Skin epidermis (tissue), 12 donors: Measurements from ENCODE around the gene ABCC9.
"Not testable (repeated sequence)": the region's sequence is repeated elsewhere in the genome, so short reads cannot be mapped to it uniquely, and the experiment has no call there.

Experiments used
- H3K27ac ChIP-seq, 21 experiments: fragments of 200-600 bp; sonication (generic) in 11 of 21; one replicate each; pipeline ENCODE4 v1.5.0; 2020; ENCODE audit warnings: mild to moderate bottlenecking in 3 of 21, inconsistent platforms in 2 of 21, moderate library complexity in 2 of 21
- H3K4me3 ChIP-seq, 7 experiments: fragments of 200-600 bp; sonication (generic) in 2 of 7; one replicate each; pipeline ENCODE4 v1.5.0; 2020; ENCODE audit warnings: inconsistent platforms in 2 of 7, mild to moderate bottlenecking in 2 of 7, moderate library complexity in 1 of 7

Gene ABCC9

GRCh38 chr12:21788089-21788983 lies 152.9 kb downstream of the ABCC9 start:
- no peak overlapping the region for H3K4me3 ChIP-seq
- no peak overlapping the region for H3K27ac ChIP-seq

DNA sequence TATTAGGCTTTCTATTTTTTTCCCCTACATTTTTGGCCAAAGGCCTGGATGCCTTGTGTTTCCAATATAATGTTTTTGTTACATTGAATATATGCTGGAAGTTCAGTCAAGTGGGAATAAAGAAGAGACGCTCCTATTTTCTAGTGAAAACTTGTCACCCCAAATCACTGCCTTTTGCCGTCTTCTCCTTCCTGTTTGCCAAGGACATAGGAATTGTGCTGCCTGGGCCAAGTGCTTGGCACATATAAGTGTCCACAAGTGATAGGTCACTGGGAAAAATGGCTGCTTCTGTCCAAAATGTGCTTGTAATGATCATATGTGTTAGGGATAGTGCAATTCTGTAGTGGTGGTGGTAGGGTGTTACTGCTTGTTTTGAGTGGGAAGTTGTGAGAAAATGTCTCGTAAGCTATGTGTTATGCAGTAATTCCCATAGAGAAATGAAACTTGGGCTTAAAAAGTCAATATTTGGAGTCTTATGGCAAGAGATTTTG lies 155.1 kb downstream of the ABCC9 start:
- H3K27ac ChIP-seq = no peak overlapping the region
- H3K4me3 ChIP-seq = no peak overlapping the region

GRCh38 chr12:21782723-21783122 lies 158.5 kb downstream of the ABCC9 start:
- not testable (repeated sequence) for H3K4me3 ChIP-seq, H3K27ac ChIP-seq

GRCh38 chr12:21780786-21781185 lies 160.4 kb downstream of the ABCC9 start:
- H3K27ac ChIP-seq = no peak overlapping the region

GRCh38 chr12:21776175-21776574 lies 165.1 kb downstream of the ABCC9 start:
- Histone ChIP-seq H3K27ac (peak overlapping the region in 1 of 21 experiments; percentile 74), H3K4me3 (no peak overlapping the region)

More at GRCh38 chr12:21780786-21781185, 160.4 kb downstream of the ABCC9 start:
- no peak overlapping the region for H3K4me3 ChIP-seq

GRCh38 chr12:21775133-21775820 lies 165.9 kb downstream of the ABCC9 start:
- Histone ChIP-seq H3K27ac (peak overlapping the region in 7 of 21 experiments; percentile 16 to 74 (median 58)), H3K4me3 (peak overlapping the region in 5 of 7 experiments; percentile 24 to 46 (median 33))

- H3K27ac ChIP-seq = peak within 1 kb of the TSS in 13 of 21 experiments; percentile 5 to 74 (median 58)
Observed at GRCh38 chr12:21774358-21775132, 166.7 kb downstream of the ABCC9 start, which contains the start of gene KCNJ8. Gene KCNJ8 (minus strand): TSS chr12:21774706. CDS start chr12:21773616, 1,090 bp downstream.

DNA sequence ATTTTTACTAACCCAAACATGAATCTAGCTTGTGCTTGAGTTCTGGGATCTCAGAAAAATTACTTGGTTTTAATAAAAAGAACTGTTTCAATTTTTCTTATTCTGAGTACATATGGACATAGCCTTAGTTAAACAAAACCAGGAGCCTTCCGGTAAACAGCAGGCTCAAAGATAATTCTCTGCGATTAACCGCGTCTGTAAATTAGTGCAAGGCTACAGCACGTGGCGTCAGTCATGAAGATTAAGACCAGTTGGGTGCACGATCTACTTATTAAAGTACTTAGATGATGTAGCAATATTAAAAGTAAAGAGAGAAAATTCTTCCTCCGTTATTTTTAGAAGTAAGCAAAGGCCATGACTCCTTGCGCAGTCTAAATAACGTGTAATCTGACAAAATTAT lies 167.4 kb downstream of the ABCC9 start:
- peak overlapping the region in 6 of 7 experiments; percentile 4 to 46 (median 26) for H3K4me3 ChIP-seq
- H3K27ac ChIP-seq = peak overlapping the region in 10 of 21 experiments; percentile 5 to 74 (median 41)

More at GRCh38 chr12:21774358-21775132, 166.7 kb downstream of the ABCC9 start, which contains the start of gene KCNJ8:
- H3K4me3 ChIP-seq = peak within 1 kb of the TSS; percentile 20 to 46 (median 32)

DNA sequence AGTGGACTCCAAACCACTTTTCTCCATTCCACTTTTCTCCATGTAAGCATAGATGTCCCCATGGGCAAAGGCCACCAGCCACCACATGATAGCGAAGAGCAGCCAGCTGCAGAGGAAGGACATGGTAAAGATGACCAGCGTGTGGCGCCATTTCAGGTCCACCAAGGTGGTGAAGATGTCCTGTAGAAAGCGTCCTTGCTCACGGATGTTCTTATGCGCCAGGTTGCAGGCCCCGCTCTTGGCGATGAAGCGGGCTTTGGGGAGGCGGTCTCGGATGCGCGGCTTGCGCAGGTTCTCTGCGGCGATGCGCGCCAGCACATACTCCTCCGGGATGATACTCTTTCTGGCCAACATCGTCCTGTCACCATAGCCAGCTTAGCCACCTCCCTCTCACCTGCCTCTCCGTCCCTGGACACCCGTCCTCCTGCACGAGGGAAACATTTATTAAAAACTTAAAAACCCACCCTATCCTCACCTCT lies 167.9 kb downstream of the ABCC9 start:
- peak overlapping the region in 6 of 7 experiments; percentile 4 to 41 (median 18) for H3K4me3 ChIP-seq
- peak overlapping the region in 8 of 21 experiments; percentile 5 to 74 (median 36) for H3K27ac ChIP-seq

GRCh38 chr12:21771311-21771710 lies 169.9 kb downstream of the ABCC9 start:
- Histone ChIP-seq H3K27ac (no peak overlapping the region), H3K4me3 (no peak overlapping the region)

GRCh38 chr12:21769307-21769706 lies 171.9 kb downstream of the ABCC9 start:
- Histone ChIP-seq H3K4me3 (no peak overlapping the region), H3K27ac (no peak overlapping the region)

GRCh38 chr12:21766403-21766802 lies 174.8 kb downstream of the ABCC9 start:
- no peak overlapping the region for H3K4me3 ChIP-seq
- no peak overlapping the region for H3K27ac ChIP-seq

DNA sequence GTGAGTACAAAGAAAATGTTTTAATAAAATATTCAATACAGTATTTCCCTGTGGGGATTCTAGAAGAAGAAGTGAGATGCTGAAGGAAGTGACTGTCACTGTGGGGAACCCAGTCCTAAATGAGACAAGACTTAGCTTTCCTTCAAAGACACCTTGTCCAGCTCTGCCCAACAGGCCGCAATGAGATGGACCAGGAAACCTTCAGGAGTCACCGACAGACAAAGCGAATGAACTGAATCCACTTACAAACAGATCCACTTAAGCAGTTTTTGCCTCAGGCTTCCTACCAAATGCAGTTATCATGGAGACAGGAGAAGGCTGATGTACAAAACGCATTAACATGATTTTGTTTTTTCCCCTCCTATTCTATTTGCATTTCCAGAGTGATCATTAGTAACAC lies 176.3 kb downstream of the ABCC9 start:
- no peak overlapping the region for H3K27ac ChIP-seq

DNA sequence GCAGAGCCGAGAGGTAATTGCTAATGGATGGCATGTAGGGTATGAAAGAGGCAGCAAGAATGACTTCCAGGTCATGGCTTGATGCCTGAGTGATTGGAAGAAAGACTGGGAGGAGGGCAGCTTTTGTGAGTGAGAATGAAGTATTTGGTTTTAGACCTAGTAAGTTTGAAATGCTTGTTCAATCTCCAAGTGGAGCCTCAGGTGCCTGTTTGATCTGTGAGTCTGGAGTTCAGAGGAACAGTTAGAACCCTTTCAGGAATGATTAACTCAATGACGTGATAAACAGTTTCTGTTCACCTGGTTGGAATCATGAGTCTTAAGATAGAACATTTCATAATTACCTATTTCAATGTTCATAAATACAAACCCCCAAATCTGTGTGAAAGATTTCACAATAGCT lies 177.2 kb downstream of the ABCC9 start:
- no peak overlapping the region for H3K4me3 ChIP-seq
- H3K27ac ChIP-seq = no peak overlapping the region

More for the DNA sequence above, 176.3 kb downstream of the ABCC9 start:
- no peak overlapping the region for H3K4me3 ChIP-seq

- H3K27ac ChIP-seq = no peak overlapping the region
- no peak overlapping the region for H3K4me3 ChIP-seq
Observed at GRCh38 chr12:21763531-21763930, 177.7 kb downstream of the ABCC9 start.

- H3K4me3 ChIP-seq = no peak overlapping the region
- H3K27ac ChIP-seq = no peak overlapping the region
Observed at GRCh38 chr12:21759737-21760136, 181.5 kb downstream of the ABCC9 start.

GRCh38 chr12:21757735-21758134 lies 183.5 kb downstream of the ABCC9 start:
- Histone ChIP-seq H3K4me3 (no peak overlapping the region), H3K27ac (no peak overlapping the region)

- Histone ChIP-seq H3K4me3 (no peak overlapping the region), H3K27ac (no peak overlapping the region)
Observed at GRCh38 chr12:21756699-21757098, 184.5 kb downstream of the ABCC9 start.

GRCh38 chr12:21751517-21751916 lies 189.7 kb downstream of the ABCC9 start:
- H3K27ac ChIP-seq = no peak overlapping the region
- no peak overlapping the region for H3K4me3 ChIP-seq
